Endothelial cell of umbilical vein (primary cell): ENCODE results near the gene BUB3. TPM values are rescaled to one million over a fixed set of nuclear protein-coding genes. Genes with fewer than 3 reads are reported as not detected.
A peak's percentile ranks its signal among the peaks of the same experiment; 100 is the strongest.

ENCODE experiments used
- BruUV-seq: library from RNA; stranded (reverse); fragments of 400-500 nt; replicated peaks from 2 replicates; lab custom pipeline; 2021; lab: Mats Ljungman, UMichigan
- CTCF ChIA-PET: fragments of 300-600, 350-600 bp; sonication (Branson Sonifier 250); formaldehyde crosslinking; loops from one replicate; lab custom pipeline; 2021; ENCODE audit warnings: antibody characterized with exemption, inconsistent platforms; lab: Charles Lee
- POLR2A ChIA-PET: fragments of 300-600, 350-600 bp; sonication (Branson Sonifier 250); formaldehyde crosslinking; loops from one replicate; lab custom pipeline; 2021; ENCODE audit warnings: antibody characterized with exemption, inconsistent platforms; lab: Charles Lee
- DNase-seq: peaks from one replicate; pipeline ENCODE4 v3.0.0-alpha.2; 2011; ENCODE audit warnings: low read depth, low spot score
- FAIRE-seq: peaks from 2 replicates; lab custom pipeline; 2011; peaks lifted over from hg19 to GRCh38; lab: Jason Lieb, UNC
- H2AFZ ChIP-seq: 2 replicates; pipeline ENCODE4 v1.6.0; 2012; ENCODE audit warnings: low read depth, low read length, control low read depth, inconsistent platforms
- H3K27ac ChIP-seq: 2 replicates; pipeline ENCODE4 v1.5.1; 2011; ENCODE audit warnings: low read depth, mild to moderate bottlenecking, control low read depth, low read length, moderate library complexity; ENCODE audit not compliant: insufficient read depth
- H3K27me3 ChIP-seq, 2 experiments: 2 replicates each; pipeline versions ENCODE4 v1.6.0 to v1.6.1; 2011; ENCODE audit warnings: low read length in 2 of 2, mixed read lengths in 1 of 2; ENCODE audit not compliant: control insufficient read depth in 2 of 2, insufficient read depth in 2 of 2
- H3K36me3 ChIP-seq, 2 experiments: 2 replicates in 1 of 2; 3 replicates in 1 of 2; pipeline ENCODE4 v1.5.1; 2011; ENCODE audit warnings: low read length in 2 of 2, mild to moderate bottlenecking in 1 of 2, moderate library complexity in 1 of 2; ENCODE audit not compliant: control insufficient read depth in 2 of 2, insufficient read depth in 2 of 2; ENCODE audit errors: extremely low read depth in 1 of 2
- H3K4me1 ChIP-seq: 3 replicates; pipeline ENCODE4 v1.5.1; 2011; ENCODE audit warnings: mild to moderate bottlenecking, low read length; ENCODE audit not compliant: control insufficient read depth, insufficient read depth; ENCODE audit errors: extremely low read depth
- H3K4me2 ChIP-seq: 2 replicates; pipeline ENCODE4 v1.6.1; 2011; ENCODE audit warnings: low read length, control low read depth, mixed read lengths; ENCODE audit not compliant: insufficient read depth
- H3K4me3 ChIP-seq, 3 experiments: fragments of 200-600 bp in 1 of 3; sonication (generic), shearing (Covaris generic) in 1 of 3; replicated peaks in 1 of 3; 2 replicates each; pipeline ENCODE4 v1.5.1; 2011 to 2016; ENCODE audit warnings: control low read depth in 3 of 3, low read length in 3 of 3, mild to moderate bottlenecking in 2 of 3, inconsistent platforms in 1 of 3, low read depth in 1 of 3, moderate library complexity in 1 of 3; ENCODE audit not compliant: insufficient read depth in 1 of 3
- H3K79me2 ChIP-seq: 2 replicates; pipeline ENCODE4 v1.6.0; 2012; ENCODE audit warnings: low read length, inconsistent platforms; ENCODE audit not compliant: control insufficient read depth, insufficient read depth
- H3K9ac ChIP-seq: replicated peaks from 2 replicates; pipeline ENCODE3; 2011; ENCODE audit warnings: low read length, control low read depth; ENCODE audit not compliant: insufficient read depth; ENCODE audit errors: extremely low read depth
- H3K9me1 ChIP-seq: replicated peaks from 3 replicates; pipeline ENCODE4 v1.6.0; 2011; ENCODE audit warnings: mild to moderate bottlenecking, low read length; ENCODE audit not compliant: control insufficient read depth, insufficient read depth; ENCODE audit errors: extremely low read depth
- H3K9me3 ChIP-seq: replicated peaks from 2 replicates; pipeline ENCODE4 v1.5.1; 2012; ENCODE audit warnings: low read length, inconsistent platforms; ENCODE audit not compliant: control insufficient read depth, insufficient read depth
- H4K20me1 ChIP-seq: replicated peaks from 2 replicates; pipeline ENCODE3; 2011; ENCODE audit warnings: mild to moderate bottlenecking, low read length; ENCODE audit not compliant: control insufficient read depth, insufficient read depth; ENCODE audit errors: extremely low read depth
- EZH2 ChIP-seq: IDR thresholded peaks from 2 replicates; pipeline ENCODE4 v1.6.1; 2012; ENCODE audit warnings: borderline replicate concordance, low read depth, mild to moderate bottlenecking, moderate library complexity, low read length, inconsistent platforms; ENCODE audit not compliant: severe bottlenecking
- GATA2 ChIP-seq: IDR thresholded peaks from 2 replicates; pipeline ENCODE4 v1.7.0; 2011; ENCODE audit warnings: low read depth, mild to moderate bottlenecking, moderate library complexity, mixed read lengths, low read length; ENCODE audit not compliant: insufficient read length, insufficient read depth
- MYC ChIP-seq: IDR thresholded peaks from one replicate; pipeline ENCODE4 v1.6.1; 2011; ENCODE audit warnings: mild to moderate bottlenecking, low read depth, low read length
- dilution Hi-C: fragments of 300-500 bp; cut with MboI; formaldehyde crosslinking; loops from one replicate; pipeline ENCODE4 v1.15.0; 2019; ENCODE audit warnings: low sequenced_read_pairs; ENCODE audit not compliant: extremely low pct_ligation_motif_present
- intact Hi-C: fragments of 100-400 bp; cut with micrococcal nuclease; formaldehyde crosslinking; loops from one replicate; pipeline ENCODE4 v1.10.0; 2022
- polyA plus RNA-seq, 4 experiments: library from polyadenylated mRNA; depleted of rRNA in 3 of 4; stranded (reverse) in 3 of 4; unstranded in 1 of 4; fragments of >200 nt; gene quantifications; 2 replicates each; pipeline versions ENCODE4 v1.2.1 to v1.2.3, GENCODE V29; 2011 to 2012; ENCODE audit warnings: missing spikeins in 1 of 4
- total RNA-seq: library from RNA; stranded (reverse); gene quantifications from 2 replicates; pipeline ENCODE4 v1.2.3, GENCODE V29; 2021

The BUB3 gene
- total and polyA plus RNA-seq, 2 donors (not counting 3 experiments of a cell fraction or from before 2014, with no cell fraction given): 156 to 193 TPM

GRCh38 chr10:123144697-123145541, 9.3 kb upstream of the BUB3 start:
- no peak overlapping the region for H3K4me3 ChIP-seq
- CTCF ChIA-PET: interaction anchor here (1.3 kb wide), 1 partner anchor 9 kb away, joined by 11 read pairs; the partner anchor contains the start of gene BUB3
- H4K20me1 ChIP-seq: no peaks in the 10 kb centered on the region
- no peaks in the 10 kb centered on the region for H3K9me3 ChIP-seq
- FAIRE-seq (no peak), DNase-seq (no peak)
- H3K4me1 ChIP-seq: peaks cover 3% of the 10 kb centered on the region
- intact Hi-C loops: no loop called here
- TF ChIP-seq MYC: no peak
- TF ChIP-seq EZH2: peak; percentile 85
- peaks cover 91 to 99% of the 10 kb centered on the region in 2 experiments for H3K27me3 ChIP-seq
- H3K4me2 ChIP-seq: no peak overlapping the region
- no peaks in the 10 kb centered on the region for H3K79me2 ChIP-seq
- H3K9ac ChIP-seq: no peak overlapping the region
- H3K36me3 ChIP-seq: no peaks in the 10 kb centered on the region
- no peak overlapping the region for H2AFZ ChIP-seq
- POLR2A ChIA-PET: no interaction called here
- dilution Hi-C loops: no loop called here
- H3K9me1 ChIP-seq: no peaks in the 10 kb centered on the region
- BruUV-seq: no TSS peak
- no peak overlapping the region for H3K27ac ChIP-seq

GRCh38 chr10:123145542-123146012, 8.6 kb upstream of the BUB3 start:
- no peaks in the 10 kb centered on the region for H3K79me2 ChIP-seq
- no TSS peak for BruUV-seq
- H4K20me1 ChIP-seq: no peaks in the 10 kb centered on the region
- peaks cover 90 to 99% of the 10 kb centered on the region in 2 experiments for H3K27me3 ChIP-seq
- intact Hi-C loops (no loop called here), dilution Hi-C loops (no loop called here)
- H3K9me3 ChIP-seq: no peaks in the 10 kb centered on the region
- no peak for TF ChIP-seq GATA2
- peak; percentile 32 for TF ChIP-seq EZH2
- DNase-seq: no peak
- H3K27ac ChIP-seq: no peak overlapping the region
- no peaks in the 10 kb centered on the region for H3K36me3 ChIP-seq
- FAIRE-seq: no peak
- no peak overlapping the region for H3K9ac ChIP-seq
- no peak overlapping the region for H3K4me3 ChIP-seq
- peaks cover 5% of the 10 kb centered on the region for H3K4me1 ChIP-seq
- ChIA-PET CTCF (interaction anchor here (1.3 kb wide), 1 partner anchor 8 kb away, joined by 11 read pairs; the partner anchor contains the start of gene BUB3), POLR2A (no interaction called here)
- H3K4me2 ChIP-seq: no peak overlapping the region
- H2AFZ ChIP-seq: no peak overlapping the region
- H3K9me1 ChIP-seq: no peaks in the 10 kb centered on the region
